ENCODE results near the gene STON2. TPM values are rescaled to one million over a fixed set of nuclear protein-coding genes. Genes with fewer than 3 reads are reported as not detected.

Gene STON2
- total RNA-seq, 1 donor from 2014 or later = 30.8 TPM

DNA sequence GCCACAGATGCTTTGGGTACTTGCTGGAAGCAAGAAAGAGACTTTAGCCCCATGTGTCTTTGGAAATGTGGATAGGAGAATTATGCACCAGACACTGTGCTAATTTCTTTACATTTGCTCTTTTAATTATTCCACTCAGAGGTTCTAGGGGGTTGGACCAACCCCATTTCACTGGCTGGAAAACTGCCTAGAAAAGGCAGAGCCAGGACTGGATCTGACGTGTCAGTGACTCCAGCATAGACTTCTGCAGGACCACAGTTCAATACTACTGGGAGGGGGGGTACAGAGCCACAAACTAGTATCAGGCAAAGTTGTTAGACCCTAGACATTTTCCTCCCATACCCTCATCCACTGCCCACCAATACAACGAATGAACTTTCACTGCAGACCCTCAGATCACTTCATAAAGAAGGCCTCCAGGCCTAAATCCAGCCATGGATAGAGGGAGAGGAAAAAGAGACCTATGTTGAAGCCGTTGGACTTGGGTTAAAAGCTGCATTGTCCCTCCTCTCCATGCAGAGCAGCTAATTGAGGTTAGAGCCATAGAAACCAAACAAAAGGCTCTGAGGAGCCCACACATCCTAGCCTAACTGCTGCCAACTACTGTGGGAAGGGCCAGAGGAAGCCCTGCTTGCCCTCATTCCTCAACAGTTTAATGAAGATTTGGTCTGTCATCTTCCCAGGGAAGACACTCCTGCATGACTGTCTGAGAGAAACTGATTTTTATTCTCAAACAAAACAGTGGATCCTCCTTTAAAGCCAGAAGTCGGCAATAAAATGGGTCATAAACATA is 68.7 kb downstream of the STON2 start:
- Histone ChIP-seq H3K36me3 (ENCODE audit: control insufficient read depth in 3 of 3, insufficient read depth in 3 of 3, low read length in 3 of 3) (no peaks in the 10 kb centered on the region), H3K27me3 (ENCODE audit: control insufficient read depth in 3 of 3, insufficient read depth in 3 of 3, low read length in 3 of 3) (no peaks in the 10 kb centered on the region), H3K4me3 (ENCODE audit: low read length in 3 of 3) (no peak overlapping the region), H3K27ac (ENCODE audit: low read depth, low read length) (no peak overlapping the region), H3K4me1 (ENCODE audit: control insufficient read depth in 3 of 3, insufficient read depth in 3 of 3, low read length in 3 of 3) (peaks cover 0 to 4% (median 2%) of the 10 kb centered on the region in 3 donors), H3K9me3 (ENCODE audit: control insufficient read depth in 3 of 3, low read length in 3 of 3) (no peaks in the 10 kb centered on the region), H3K9ac (ENCODE audit: low read depth in 1 of 3, low read length in 3 of 3) (no peak overlapping the region)

- H3K9me3 ChIP-seq (ENCODE audit: control insufficient read depth in 3 of 3, low read length in 3 of 3) = no peaks in the 10 kb centered on the region
- H3K4me3 ChIP-seq (ENCODE audit: low read length in 3 of 3) = no peak overlapping the region
- H3K4me1 ChIP-seq (ENCODE audit: control insufficient read depth in 3 of 3, insufficient read depth in 3 of 3, low read length in 3 of 3) = peaks cover 0 to 4% (median 2%) of the 10 kb centered on the region in 3 donors
- no peak overlapping the region for H3K9ac ChIP-seq (ENCODE audit: low read depth in 1 of 3, low read length in 3 of 3)
- H3K27me3 ChIP-seq (ENCODE audit: control insufficient read depth in 3 of 3, insufficient read depth in 3 of 3, low read length in 3 of 3) = no peaks in the 10 kb centered on the region
- no peaks in the 10 kb centered on the region for H3K36me3 ChIP-seq (ENCODE audit: control insufficient read depth in 3 of 3, insufficient read depth in 3 of 3, low read length in 3 of 3)
- no peak overlapping the region for H3K27ac ChIP-seq (ENCODE audit: low read depth, low read length)
Measured at GRCh38 chr14:81330619-81331122, 69.5 kb downstream of the STON2 start.

- H3K4me3 ChIP-seq (ENCODE audit: low read length in 3 of 3) = no peak overlapping the region
- no peak overlapping the region for H3K9ac ChIP-seq (ENCODE audit: low read depth in 1 of 3, low read length in 3 of 3)
- peaks cover 0 to 4% (median 2%) of the 10 kb centered on the region in 3 donors for H3K4me1 ChIP-seq (ENCODE audit: control insufficient read depth in 3 of 3, insufficient read depth in 3 of 3, low read length in 3 of 3)
- H3K27me3 ChIP-seq (ENCODE audit: control insufficient read depth in 3 of 3, insufficient read depth in 3 of 3, low read length in 3 of 3) = no peaks in the 10 kb centered on the region
- H3K36me3 ChIP-seq (ENCODE audit: control insufficient read depth in 3 of 3, insufficient read depth in 3 of 3, low read length in 3 of 3) = no peaks in the 10 kb centered on the region
- H3K27ac ChIP-seq (ENCODE audit: low read depth, low read length) = no peak overlapping the region
- no peaks in the 10 kb centered on the region for H3K9me3 ChIP-seq (ENCODE audit: control insufficient read depth in 3 of 3, low read length in 3 of 3)
Measured at GRCh38 chr14:81329640-81330381, 70.3 kb downstream of the STON2 start.

GRCh38 chr14:81326451-81326850 is 73.7 kb downstream of the STON2 start:
- no peaks in the 10 kb centered on the region for H3K27me3 ChIP-seq (ENCODE audit: control insufficient read depth in 3 of 3, insufficient read depth in 3 of 3, low read length in 3 of 3)
- no peaks in the 10 kb centered on the region for H3K36me3 ChIP-seq (ENCODE audit: control insufficient read depth in 3 of 3, insufficient read depth in 3 of 3, low read length in 3 of 3)
- H3K4me3 ChIP-seq (ENCODE audit: low read length in 3 of 3) = no peak overlapping the region
- H3K27ac ChIP-seq (ENCODE audit: low read depth, low read length) = no peak overlapping the region
- H3K4me1 ChIP-seq (ENCODE audit: control insufficient read depth in 3 of 3, insufficient read depth in 3 of 3, low read length in 3 of 3) = peaks cover 0 to 2% (median 0%) of the 10 kb centered on the region in 3 donors
- H3K9me3 ChIP-seq (ENCODE audit: control insufficient read depth in 3 of 3, low read length in 3 of 3) = no peaks in the 10 kb centered on the region
- H3K9ac ChIP-seq (ENCODE audit: low read depth in 1 of 3, low read length in 3 of 3) = no peak overlapping the region

DNA sequence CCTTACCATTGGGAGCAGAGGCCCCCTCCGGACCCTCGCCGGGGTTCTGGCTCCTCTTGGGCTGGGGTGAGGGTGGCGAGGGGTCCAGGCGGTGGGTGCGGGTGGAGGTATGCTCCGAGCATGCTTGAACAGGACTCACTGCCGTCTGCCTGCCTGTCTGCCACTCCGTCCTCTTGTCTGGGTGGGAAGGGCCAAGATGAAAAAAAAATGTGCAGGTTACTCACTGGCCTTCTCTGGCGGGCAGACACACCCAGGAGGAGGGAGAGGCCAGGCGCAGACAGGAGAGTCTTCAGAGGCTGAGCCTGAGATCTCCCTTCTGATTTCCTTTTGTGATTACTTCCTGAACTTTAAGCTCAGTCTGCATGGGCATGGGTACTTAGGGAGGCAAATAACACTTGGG is 76.1 kb downstream of the STON2 start:
- no peak overlapping the region for H3K27ac ChIP-seq (ENCODE audit: low read depth, low read length)
- H3K4me3 ChIP-seq (ENCODE audit: low read length in 3 of 3) = no peak overlapping the region
- H3K4me1 ChIP-seq (ENCODE audit: control insufficient read depth in 3 of 3, insufficient read depth in 3 of 3, low read length in 3 of 3) = no peaks in the 10 kb centered on the region
- H3K9ac ChIP-seq (ENCODE audit: low read depth in 1 of 3, low read length in 3 of 3) = no peak overlapping the region
- H3K27me3 ChIP-seq (ENCODE audit: control insufficient read depth in 3 of 3, insufficient read depth in 3 of 3, low read length in 3 of 3) = no peaks in the 10 kb centered on the region
- no peaks in the 10 kb centered on the region for H3K36me3 ChIP-seq (ENCODE audit: control insufficient read depth in 3 of 3, insufficient read depth in 3 of 3, low read length in 3 of 3)
- H3K9me3 ChIP-seq (ENCODE audit: control insufficient read depth in 3 of 3, low read length in 3 of 3) = no peaks in the 10 kb centered on the region

DNA sequence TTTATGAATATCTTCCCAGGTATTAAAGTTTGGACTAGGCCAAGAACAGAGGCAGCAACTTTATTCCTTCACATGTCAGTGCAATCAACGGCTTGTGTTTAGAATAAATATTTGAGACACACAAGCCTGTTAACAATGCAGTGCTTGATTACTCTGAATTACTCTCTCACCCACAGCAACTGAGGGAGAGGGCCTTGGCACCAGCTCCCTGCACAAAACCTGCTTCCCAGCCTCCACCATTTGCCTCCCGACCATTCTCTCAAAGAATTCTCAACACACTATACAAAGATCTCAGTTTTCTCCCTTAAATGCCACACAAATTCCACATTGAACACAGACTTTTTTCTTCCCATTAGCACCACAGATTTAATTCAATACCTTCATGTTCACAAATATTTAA is 77.0 kb downstream of the STON2 start:
- no peaks in the 10 kb centered on the region for H3K36me3 ChIP-seq (ENCODE audit: control insufficient read depth in 3 of 3, insufficient read depth in 3 of 3, low read length in 3 of 3)
- no peak overlapping the region for H3K4me3 ChIP-seq (ENCODE audit: low read length in 3 of 3)
- H3K27me3 ChIP-seq (ENCODE audit: control insufficient read depth in 3 of 3, insufficient read depth in 3 of 3, low read length in 3 of 3) = no peaks in the 10 kb centered on the region
- H3K9me3 ChIP-seq (ENCODE audit: control insufficient read depth in 3 of 3, low read length in 3 of 3) = no peaks in the 10 kb centered on the region
- no peak overlapping the region for H3K27ac ChIP-seq (ENCODE audit: low read depth, low read length)
- no peaks in the 10 kb centered on the region for H3K4me1 ChIP-seq (ENCODE audit: control insufficient read depth in 3 of 3, insufficient read depth in 3 of 3, low read length in 3 of 3)
- no peak overlapping the region for H3K9ac ChIP-seq (ENCODE audit: low read depth in 1 of 3, low read length in 3 of 3)

DNA sequence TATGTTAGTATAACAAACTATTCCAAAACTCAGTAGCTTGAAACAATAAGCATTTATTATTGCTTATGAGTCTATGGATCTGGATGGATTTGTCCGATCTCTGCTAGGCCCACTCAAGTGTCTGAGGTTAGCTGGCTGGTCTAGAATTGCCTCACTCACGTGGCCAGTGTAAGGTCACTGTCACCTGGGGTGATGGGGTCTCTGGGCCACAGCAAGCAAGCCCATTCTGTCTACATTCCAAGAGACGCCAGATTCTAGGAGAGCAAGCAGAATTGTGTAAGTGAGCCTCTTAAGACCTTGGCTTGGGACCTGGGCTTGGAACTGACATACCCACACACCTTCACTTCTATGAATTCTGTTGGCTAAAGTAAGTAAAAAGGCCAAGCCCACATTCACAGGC is 80.2 kb downstream of the STON2 start:
- peaks cover 0 to 5% (median 0%) of the 10 kb centered on the region in 3 donors for H3K4me1 ChIP-seq (ENCODE audit: control insufficient read depth in 3 of 3, insufficient read depth in 3 of 3, low read length in 3 of 3)
- no peak overlapping the region for H3K4me3 ChIP-seq (ENCODE audit: low read length in 3 of 3)
- H3K27ac ChIP-seq (ENCODE audit: low read depth, low read length) = no peak overlapping the region
- no peaks in the 10 kb centered on the region for H3K9me3 ChIP-seq (ENCODE audit: control insufficient read depth in 3 of 3, low read length in 3 of 3)
- no peaks in the 10 kb centered on the region for H3K27me3 ChIP-seq (ENCODE audit: control insufficient read depth in 3 of 3, insufficient read depth in 3 of 3, low read length in 3 of 3)
- H3K36me3 ChIP-seq (ENCODE audit: control insufficient read depth in 3 of 3, insufficient read depth in 3 of 3, low read length in 3 of 3) = no peaks in the 10 kb centered on the region
- no peak overlapping the region for H3K9ac ChIP-seq (ENCODE audit: low read depth in 1 of 3, low read length in 3 of 3)

- H3K9me3 ChIP-seq (ENCODE audit: control insufficient read depth in 3 of 3, low read length in 3 of 3) = no peaks in the 10 kb centered on the region
- no peaks in the 10 kb centered on the region for H3K27me3 ChIP-seq (ENCODE audit: control insufficient read depth in 3 of 3, insufficient read depth in 3 of 3, low read length in 3 of 3)
- H3K4me3 ChIP-seq (ENCODE audit: low read length in 3 of 3) = no peak overlapping the region
- peaks cover 0 to 5% (median 0%) of the 10 kb centered on the region in 3 donors for H3K4me1 ChIP-seq (ENCODE audit: control insufficient read depth in 3 of 3, insufficient read depth in 3 of 3, low read length in 3 of 3)
- H3K9ac ChIP-seq (ENCODE audit: low read depth in 1 of 3, low read length in 3 of 3) = no peak overlapping the region
- H3K27ac ChIP-seq (ENCODE audit: low read depth, low read length) = no peak overlapping the region
- no peaks in the 10 kb centered on the region for H3K36me3 ChIP-seq (ENCODE audit: control insufficient read depth in 3 of 3, insufficient read depth in 3 of 3, low read length in 3 of 3)
Measured at GRCh38 chr14:81319314-81319713, 80.8 kb downstream of the STON2 start.

DNA sequence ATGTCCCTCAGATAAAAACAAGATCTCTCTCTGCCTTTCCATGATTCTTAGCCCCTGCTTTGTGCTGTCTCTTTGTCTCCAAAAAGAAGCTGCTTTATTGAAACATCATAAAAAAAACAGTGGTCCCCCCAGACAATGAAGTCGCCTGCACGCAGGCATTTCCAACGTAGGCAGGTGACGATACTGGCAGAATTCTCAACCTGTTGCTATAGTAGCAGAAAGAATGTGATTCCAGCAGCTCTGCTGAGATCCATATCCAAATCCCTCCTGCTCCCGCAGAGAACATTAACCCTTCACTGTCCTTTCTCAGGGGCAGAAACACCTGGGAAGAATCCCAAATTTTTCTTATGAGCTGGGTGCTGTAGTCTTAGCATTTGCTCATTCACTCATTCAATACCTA is 84.8 kb downstream of the STON2 start:
- H3K9me3 ChIP-seq (ENCODE audit: control insufficient read depth in 3 of 3, low read length in 3 of 3) = no peaks in the 10 kb centered on the region
- no peak overlapping the region for H3K27ac ChIP-seq (ENCODE audit: low read depth, low read length)
- no peak overlapping the region for H3K4me3 ChIP-seq (ENCODE audit: low read length in 3 of 3)
- H3K27me3 ChIP-seq (ENCODE audit: control insufficient read depth in 3 of 3, insufficient read depth in 3 of 3, low read length in 3 of 3) = no peaks in the 10 kb centered on the region
- H3K9ac ChIP-seq (ENCODE audit: low read depth in 1 of 3, low read length in 3 of 3) = no peak overlapping the region
- H3K36me3 ChIP-seq (ENCODE audit: control insufficient read depth in 3 of 3, insufficient read depth in 3 of 3, low read length in 3 of 3) = no peaks in the 10 kb centered on the region
- peaks cover 3 to 9% (median 6%) of the 10 kb centered on the region in 3 donors for H3K4me1 ChIP-seq (ENCODE audit: control insufficient read depth in 3 of 3, insufficient read depth in 3 of 3, low read length in 3 of 3)
